Ramos (cell line): ENCODE measurements around the gene BRF1.

Experiments used
- in situ Hi-C: fragments of 300-500 bp; cut with MboI; formaldehyde crosslinking; loops from one replicate; pipeline ENCODE4 v1.14.3; 2022; ENCODE audit warnings: low sequenced_read_pairs; ENCODE audit not compliant: unreplicated experiment

BRF1 gene

DNA sequence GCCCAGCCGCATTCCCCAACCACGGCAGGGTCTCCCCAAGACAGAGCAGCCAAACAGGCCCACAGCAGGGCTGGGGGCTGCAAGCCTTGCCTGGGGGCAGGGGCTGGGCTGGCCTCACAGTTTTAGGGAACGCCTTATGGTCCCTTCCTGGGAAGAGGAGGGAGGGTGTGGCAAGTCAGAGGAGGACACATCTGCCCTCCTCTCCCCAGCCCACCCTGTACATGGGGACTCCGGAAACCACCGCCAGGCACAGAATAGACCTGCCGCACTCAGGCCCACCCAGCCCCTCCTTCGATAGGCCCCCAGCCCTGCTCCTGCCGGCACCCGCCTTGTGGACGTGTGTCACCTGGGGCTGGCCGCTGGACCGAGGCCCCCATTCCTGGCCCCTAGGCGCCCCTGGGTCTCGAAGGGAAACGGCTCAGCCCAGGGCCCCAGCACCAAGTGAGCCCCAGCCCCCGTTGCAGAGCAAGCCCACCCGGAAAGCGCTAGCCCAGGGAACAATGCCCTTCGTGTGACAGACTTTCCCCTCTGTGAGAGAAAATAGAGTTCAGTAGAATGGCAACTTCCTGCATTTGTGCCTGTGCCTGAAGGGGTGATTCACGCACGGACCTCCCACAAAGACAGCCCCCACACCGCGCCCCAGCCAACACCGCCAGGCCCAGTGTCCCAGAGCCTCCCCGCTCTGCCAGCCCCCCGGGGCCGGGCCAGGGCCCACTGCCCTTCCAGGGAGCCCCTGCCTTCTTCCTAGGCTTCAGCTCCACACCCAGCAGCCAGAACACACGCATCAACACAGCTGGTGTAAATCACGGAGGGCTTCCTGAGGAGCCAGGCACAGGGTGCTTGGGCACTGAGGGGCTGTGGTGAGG, 107.7 kb downstream of the BRF1 start:
- in situ Hi-C loops: no loop called here

DNA sequence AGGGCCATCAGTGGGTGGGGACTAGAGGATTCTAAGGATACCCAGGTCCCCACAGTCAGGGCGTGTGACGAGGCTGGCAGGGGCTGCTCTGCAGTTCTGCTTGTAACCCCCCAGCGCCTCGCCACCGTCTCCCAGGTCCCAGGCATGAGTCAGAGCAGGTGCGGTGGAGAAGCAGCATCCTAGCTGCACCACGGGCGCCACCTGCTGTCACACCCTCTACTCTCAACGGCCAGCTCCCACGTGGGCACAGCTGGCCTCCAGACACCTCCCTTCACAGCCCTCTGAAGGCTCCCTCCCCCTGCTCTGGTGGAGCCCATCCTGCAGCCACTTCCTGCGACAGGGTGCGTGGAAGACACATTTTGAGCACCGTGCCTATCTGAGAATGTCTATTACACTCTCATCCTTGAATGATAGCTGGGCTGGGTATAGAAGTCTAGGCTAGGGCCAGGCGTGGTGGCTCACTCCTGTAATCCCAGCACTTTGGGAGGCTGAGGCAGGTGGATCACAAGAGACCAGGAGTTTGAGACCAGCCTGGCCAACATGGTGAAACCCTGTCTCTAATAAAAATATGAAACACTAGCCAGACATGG, 112.8 kb downstream of the BRF1 start:
- in situ Hi-C loops: no loop called here

DNA sequence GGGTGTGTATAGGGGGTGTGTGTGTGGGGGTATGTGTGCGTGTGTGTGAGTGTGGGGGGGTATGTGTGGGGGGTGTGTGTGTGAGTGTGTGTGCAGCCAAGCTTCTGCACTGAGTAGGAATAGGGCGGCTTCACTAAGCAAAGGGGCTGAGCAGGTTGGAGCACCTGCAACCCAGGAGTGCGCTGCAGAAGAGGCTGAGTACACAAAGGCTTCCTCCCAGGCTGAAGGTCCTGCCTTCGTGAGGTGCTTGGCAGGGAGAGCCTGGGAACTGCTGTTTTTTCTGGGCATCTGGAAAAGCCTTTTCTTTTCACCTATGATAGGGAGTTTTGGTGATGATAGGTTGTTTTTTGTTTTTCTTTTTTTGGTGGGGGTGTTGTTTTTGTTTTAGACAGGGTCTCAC, 113.7 kb downstream of the BRF1 start:
- in situ Hi-C loops: no loop called here

DNA sequence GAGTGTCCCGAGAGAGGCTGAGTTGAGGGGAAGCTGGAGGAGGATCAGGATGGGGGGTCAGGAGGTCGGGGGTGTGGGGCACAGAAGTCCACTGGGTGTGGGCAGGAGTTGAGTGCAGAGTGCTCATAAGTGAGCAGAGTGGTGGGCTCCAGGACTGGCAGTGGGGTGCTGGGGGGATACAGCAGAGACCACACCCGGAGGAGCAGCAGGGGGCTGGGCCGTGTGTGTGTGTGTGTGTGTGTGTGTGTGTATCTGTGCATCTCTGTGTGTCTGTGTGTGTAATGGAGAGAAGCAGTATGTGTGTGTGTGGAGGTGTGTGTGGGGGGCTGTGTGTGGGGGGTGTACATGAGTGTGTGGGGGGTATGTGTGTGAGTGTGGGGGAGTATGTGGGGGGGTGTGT, 114.8 kb downstream of the BRF1 start:
- in situ Hi-C loops: no loop called here

DNA sequence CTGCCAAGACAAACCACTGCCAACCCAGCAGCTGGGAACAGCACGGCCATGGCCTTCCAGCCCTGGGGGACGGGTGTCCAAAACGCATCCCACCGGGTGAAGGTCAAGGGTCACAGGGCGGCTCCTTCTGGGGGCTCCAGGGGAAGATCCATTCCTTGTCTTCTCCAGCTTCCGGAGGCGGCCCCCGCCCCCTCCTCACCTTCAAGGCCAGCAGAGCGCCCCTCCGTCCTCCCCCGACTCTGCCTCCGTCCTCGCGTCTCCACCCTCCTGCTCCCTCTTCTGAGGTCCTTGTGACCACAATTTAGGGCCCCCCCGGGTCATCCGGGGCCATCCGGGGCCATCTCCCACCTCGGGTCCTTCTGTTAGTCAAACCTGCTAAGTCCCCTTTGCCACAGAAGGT, 115.8 kb downstream of the BRF1 start:
- in situ Hi-C loops: no loop called here

DNA sequence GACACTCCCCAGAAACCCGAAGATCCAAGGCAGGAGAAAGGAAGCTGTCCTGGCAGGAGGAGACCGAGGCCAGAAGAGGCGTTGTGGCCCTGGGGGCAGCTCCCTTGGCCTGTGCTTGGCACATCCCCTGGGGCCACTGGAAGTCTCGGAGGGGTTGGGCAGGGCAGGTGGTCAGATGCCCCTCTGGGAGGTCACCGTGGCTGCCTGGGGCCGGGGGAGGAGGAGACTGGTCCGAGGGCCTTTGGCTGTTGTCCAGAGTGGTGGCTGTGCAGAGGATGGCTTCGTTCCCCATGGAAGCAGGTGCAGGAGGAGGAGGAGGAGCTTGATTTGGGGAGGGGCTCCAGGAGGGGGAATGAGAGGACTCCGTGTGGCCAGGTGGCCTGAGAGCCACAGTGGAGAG, 116.3 kb downstream of the BRF1 start:
- in situ Hi-C loops: no loop called here

DNA sequence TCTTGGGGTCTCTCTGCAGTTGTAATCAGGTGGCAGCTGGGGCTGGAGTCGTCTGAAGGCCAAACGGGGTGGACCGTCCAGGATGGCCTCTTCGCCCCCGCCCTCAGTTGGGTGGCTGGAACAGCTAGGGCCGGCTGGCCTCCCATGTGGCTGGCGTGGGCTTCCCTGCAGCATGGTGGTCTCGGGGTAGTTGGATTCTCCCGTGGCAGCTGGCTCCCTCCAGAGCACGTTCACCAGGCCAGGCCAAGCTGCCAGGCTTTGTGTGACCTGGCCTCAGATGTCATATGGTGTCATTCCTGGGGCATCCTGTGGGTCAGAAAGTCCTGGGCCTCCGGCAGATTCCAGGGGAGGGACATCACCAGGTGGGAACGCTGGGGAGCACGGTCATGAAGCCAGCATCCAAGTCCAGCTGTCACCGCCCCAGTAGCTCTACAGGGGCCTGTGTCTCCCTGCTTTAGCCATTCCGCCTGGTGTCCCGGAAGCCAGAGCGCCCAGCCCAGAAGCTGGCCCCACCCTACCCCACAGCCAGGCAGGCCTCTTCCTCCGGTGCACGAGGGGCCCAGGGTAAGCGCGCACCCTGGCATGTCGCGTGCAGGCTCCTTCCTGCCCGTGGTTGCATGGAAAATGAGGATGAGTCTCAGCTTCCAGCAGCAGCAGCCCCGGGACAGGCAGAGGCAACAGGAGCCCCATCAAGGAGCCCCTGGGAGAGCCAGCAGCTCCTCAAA, 118.3 kb downstream of the BRF1 start:
- in situ Hi-C loops: no loop called here

DNA sequence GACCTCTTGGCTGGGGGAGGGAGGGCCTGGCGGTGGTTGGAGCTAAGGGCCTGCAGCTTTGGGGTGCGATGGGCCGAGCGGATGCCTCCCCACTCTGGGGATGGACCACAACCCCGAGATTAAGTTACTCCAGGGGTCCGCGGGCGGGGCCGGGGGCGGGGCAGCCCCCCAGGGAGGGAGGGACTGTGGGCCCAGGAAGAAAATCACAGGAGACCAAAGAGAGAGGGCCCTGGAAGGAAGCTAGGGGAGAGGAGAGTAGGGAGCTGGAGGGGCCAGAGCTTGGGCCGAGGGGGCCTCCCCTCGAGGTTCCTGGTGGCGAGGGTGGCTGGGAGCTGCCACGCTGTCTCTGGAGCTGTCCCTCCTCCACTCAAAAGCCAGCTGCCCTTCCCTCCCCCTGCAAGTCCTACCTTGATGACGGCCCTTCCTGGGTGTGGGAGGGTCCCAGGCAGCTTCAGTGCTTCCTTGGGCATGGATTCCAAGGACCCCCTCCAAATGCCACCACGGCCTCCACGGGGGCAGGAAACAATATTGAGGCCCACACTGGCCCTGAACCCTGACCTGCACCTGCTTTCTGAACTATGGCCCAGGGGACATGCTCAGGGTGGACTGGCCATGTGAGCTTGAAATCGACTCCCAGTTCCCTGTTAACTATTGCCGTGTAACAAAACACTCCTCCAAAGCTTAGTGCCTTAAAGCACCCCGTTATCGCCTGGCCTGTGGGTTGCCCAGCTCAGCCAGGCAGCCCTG, 119.1 kb downstream of the BRF1 start:
- in situ Hi-C loops: no loop called here

DNA sequence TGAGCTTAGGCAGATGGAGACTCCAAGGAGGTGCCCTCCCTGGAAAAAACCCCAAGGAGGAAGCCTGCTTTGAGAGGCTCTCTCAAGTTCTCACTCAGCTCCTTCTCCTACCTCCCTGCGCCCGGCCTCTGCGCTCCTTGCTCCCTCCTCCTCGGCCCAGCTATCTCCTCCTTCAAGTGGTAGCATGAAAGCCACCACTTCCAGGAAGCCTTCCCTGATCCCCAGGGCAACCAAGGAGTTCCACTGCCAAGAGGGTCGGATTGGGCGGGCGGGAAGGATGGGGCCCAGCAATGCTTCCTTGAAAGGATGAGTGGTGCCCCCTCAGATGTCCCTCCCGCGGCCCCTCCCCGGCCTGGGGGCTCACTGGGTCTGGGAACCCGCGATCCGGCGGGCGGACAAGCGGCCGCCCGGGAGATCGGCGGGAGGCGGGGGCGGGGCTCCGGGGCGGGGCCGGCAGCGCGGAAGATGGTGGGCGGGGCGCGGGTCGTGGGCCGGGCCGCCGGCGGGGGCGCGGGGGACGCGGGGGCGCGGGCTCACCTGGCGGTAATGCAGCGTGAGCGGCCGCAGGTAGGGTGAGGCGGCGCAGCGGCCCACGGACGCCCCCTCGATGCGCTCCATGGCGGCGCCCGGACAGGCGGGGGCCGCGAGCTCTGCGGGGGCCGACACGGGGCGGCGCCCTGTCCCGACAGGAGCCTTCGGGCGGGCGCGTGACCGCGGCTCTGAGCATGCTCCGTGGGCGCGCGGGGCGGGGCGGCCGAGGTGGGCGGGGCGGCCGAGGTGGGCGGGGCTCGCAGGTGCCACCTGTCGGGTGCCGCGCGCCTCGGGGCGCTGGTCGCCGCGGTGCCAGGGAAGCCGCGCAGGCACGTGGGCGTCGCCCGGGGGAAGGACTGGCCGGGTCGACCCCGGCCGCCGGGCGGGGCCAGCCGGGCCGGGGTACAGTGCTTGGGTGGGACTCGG, 119.9 kb downstream of the BRF1 start, which contains the start of gene NUDT14:
TSS of gene NUDT14 (minus strand) at position 721 of the 957 bp plus-strand sequence. CDS start at position 618, 103 bp downstream.
- in situ Hi-C loops: no loop called here

DNA sequence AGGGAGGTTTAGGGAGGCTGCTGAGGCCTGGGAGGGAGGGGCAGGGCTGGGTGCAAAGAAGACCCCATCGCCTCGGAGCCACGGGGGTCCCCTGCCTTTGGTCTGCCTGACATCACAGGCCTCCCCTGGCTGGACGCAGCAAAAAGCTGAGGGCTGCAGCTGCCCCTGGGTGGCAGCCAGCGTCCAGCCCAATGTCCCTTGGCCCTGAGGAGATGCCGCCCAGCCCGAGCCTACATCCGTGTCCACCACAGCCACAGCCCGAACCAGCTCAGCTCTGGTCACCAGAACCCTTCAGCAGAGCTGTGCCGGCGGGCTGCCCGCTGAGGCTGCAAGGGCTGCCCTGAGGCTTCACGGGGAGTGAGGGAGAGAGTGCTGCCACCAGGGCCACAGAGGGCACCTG, 121.6 kb downstream of the BRF1 start:
- in situ Hi-C loops: no loop called here

DNA sequence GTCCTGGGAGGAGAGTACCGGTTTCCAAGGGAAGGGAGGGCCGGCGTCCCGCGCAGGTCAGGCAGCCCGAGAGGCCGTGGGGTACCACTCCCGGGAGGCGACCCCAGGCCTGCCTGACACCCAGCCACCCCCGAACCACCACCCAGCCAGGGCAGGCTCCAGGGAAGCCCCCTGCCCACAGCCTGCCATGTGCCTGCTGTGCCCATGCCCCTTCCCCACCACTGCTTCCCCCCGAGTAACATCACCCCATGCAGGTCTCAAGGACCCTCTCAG, 122.0 kb downstream of the BRF1 start:
- in situ Hi-C loops: no loop called here

DNA sequence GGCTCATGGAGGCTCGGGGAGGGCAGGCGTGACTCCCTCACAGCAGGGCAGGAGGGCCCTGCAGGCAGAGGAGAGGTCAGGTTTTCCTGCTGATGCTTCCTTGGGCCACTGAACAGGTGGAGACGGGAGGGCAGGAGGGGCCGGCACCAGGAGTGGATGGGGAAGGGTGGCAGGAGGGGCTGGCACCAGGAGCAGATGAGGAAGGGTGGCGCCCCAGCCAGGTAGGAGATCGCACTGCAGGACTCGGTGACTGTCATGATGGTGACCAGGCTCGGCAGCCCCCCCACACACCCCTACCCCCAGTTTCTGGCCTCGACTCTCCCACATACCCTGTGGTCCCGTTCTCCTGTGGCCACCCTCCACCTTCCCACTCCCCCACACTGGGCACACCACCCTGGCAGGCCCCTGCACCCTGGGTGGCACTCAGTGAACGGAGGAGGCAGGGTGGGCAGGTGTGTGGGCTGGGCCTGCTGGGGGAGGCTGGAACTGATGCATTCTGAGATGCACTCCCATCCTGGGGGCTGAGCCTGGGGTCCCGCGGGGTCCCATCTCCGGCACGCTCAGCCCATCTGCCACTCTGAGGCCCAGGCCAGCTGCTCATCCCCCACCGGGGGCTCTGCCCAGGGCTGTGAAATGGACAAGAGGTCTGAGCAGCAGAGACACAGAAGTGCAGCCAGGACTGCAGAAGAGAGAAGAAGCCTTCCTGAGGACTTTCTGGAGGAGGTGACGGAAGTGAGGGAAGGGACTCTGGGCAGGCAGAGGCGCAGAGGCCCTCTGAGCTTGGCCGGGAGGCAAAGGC, 122.5 kb downstream of the BRF1 start:
- in situ Hi-C loops: no loop called here

DNA sequence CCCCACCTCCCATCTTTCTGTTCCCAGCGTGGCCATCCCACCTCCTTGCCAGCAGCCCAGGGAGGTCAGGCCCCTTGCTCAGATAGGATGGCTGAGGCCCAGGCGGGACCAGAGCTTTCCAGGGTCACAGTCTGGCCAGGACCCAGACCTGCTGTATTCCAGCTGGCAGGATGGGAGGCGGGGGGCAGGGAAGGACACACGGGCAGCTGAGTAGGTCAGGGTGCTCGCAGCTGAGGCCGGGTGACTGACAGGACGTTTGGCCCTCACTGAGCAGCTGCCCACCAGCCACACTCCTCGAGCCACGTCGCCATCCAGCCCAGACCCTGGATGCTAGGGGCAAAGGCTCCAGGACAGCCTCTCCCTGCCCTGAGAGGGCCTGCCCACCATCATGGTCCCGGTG, 123.7 kb downstream of the BRF1 start:
- in situ Hi-C loops: no loop called here

DNA sequence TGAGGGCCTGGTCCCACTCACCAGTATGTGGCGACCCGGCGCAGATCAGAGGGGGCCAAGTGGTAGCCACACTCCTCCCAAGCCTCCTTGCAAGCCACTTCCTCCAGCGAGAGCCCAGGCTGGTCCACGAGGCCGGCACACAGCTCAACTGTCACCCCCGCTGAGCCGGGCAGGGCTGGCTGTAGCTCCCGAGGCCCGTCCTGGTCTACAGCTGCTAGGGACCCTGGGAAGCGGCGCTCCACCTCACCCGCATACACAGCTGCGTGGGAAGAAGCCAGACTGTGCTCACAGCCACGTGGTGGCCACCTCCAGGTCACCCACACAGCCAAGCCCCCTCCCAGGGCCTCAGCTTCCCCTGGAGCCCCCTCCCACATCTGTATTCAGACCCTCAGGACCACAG, 124.3 kb downstream of the BRF1 start:
- in situ Hi-C loops: no loop called here

DNA sequence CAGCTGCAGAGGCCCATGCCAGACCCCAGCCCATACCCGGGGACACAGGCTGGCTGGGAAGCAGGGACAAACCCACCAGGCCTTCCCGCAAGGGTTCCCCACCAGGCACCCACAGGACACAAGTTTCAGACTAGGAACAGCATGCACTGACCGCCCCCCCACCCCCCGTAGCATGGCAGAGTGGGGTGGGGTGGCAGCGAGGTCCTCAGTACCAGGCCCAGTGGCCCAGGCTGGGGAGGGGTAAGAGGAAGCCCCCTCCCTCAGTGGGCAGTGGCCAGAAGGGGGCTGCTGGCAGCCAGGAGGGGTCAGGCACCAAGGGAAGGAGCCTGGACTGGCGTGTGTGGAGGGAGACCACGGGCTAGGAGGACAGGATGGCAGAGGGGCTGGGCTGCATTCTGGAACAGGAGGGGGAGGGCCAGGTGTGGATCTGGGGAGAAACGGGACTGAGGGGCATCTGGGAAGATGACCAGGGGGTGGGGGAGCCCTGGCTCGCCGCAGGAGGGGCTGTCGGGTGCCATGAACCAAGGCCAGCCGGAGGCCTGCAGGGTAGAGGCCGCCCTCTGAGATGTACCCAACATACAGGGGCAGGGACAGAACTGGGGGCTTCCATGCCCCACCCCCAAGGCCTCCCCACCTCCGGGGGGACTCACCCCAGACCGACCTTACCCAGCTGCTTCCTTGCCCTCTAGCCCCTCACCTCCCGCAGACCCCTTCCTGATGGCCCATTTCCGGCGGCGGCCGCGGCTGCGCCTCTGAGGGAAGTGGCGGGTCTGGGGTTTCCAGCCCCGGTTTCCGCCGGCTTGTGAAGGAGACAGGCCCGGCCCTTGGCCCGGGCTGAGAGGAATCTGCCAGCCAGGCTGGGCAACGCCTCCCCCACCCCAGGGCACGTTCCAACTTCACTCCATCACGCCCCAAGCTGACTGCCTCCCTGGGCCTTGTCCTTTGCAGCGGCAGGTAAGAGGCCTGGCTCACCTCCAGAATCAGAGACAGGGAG, 126.6 kb downstream of the BRF1 start:
- in situ Hi-C loops: no loop called here

DNA sequence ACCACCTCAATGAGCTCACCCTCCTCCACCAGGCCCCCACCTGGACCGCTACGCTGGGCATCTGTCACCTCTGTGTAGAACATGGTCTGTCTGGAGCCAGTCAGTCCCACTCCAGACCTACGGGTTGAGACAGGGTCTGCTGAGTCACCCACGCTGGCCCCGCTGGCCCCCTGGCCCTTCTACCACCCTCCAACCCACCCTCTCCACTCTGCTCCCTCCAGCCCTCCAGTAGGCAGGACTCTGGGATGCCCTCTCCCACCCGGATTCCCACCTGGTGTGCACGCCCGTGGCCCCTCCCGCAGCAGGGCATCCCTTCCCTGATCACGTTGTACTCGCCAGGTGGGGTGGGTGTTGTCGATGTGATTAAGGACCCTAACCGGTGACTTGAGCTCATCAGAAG, 127.7 kb downstream of the BRF1 start:
- in situ Hi-C loops: no loop called here

DNA sequence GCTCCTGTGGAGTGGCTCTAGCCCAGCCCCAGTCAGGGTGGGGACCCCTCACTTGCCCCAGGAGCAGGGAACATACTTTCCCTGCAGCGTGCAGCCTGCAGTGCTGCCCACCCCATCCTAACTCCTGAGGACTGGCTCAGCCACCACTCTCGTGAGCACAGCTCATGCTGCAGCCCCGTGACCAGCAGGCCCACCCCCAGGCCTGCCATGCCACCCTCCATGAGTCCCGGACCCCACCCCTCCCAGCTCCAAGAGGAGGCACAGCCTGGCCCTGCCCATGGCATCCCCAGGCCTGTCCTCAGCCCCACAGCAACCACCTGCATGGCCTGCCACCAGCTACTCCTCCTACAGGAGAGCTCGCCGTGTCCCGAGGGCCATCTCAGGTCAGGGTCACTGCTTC, 128.3 kb downstream of the BRF1 start:
- in situ Hi-C loops: no loop called here
